Neuronal stem cell (in vitro differentiated cells): ENCODE data around the gene WDR38.

Source experiments
- DNase-seq: peaks from one replicate; pipeline ENCODE4 v3.0.0-alpha.2; 2013; ENCODE audit warnings: low spot score
- H2AFZ ChIP-seq: one replicate; pipeline ENCODE4 v1.6.1; 2013; ENCODE audit warnings: mild to moderate bottlenecking, low read length, inconsistent platforms
- H2AK5ac ChIP-seq: 2 replicates; pipeline ENCODE4 v1.6.1; 2013; ENCODE audit warnings: low read depth, mild to moderate bottlenecking, inconsistent platforms, low read length, moderate library complexity, mixed read lengths
- H2BK120ac ChIP-seq: 2 replicates; pipeline ENCODE4 v1.6.1; 2013; ENCODE audit warnings: low read depth, mild to moderate bottlenecking, inconsistent platforms, low read length, moderate library complexity, mixed read lengths
- H2BK12ac ChIP-seq: one replicate; pipeline ENCODE4 v1.6.1; 2013; ENCODE audit warnings: low read length, inconsistent platforms
- H2BK15ac ChIP-seq: 2 replicates; pipeline ENCODE4 v1.6.1; 2013; ENCODE audit warnings: mild to moderate bottlenecking, low read length, inconsistent platforms, mixed read lengths
- H2BK5ac ChIP-seq: one replicate; pipeline ENCODE4 v1.6.1; 2013; ENCODE audit warnings: inconsistent platforms, mild to moderate bottlenecking, low read length, moderate library complexity
- H3K14ac ChIP-seq: one replicate; pipeline ENCODE4 v1.6.1; 2013; ENCODE audit warnings: low read length, inconsistent platforms
- H3K18ac ChIP-seq: 2 replicates; pipeline ENCODE4 v1.6.1; 2013; ENCODE audit warnings: low read length, inconsistent platforms
- H3K23ac ChIP-seq: 2 replicates; pipeline ENCODE4 v1.6.1; 2013; ENCODE audit warnings: low read depth, mild to moderate bottlenecking, mixed read lengths, low read length, inconsistent platforms; ENCODE audit not compliant: poor library complexity
- H3K27ac ChIP-seq: replicated peaks from 3 replicates; pipeline ENCODE4 v1.5.1; 2013; ENCODE audit warnings: low read length, inconsistent platforms
- H3K27me3 ChIP-seq, 3 experiments: 2 replicates each; pipeline ENCODE4 v1.6.1; 2013; ENCODE audit warnings: low read length in 3 of 3, mild to moderate bottlenecking in 2 of 3, inconsistent platforms in 1 of 3, low read depth in 1 of 3, mixed read lengths in 1 of 3, moderate library complexity in 1 of 3; ENCODE audit not compliant: control insufficient read depth in 3 of 3, insufficient read depth in 3 of 3
- H3K36me3 ChIP-seq, 2 donors: replicated peaks in 1 of 2; 2 replicates each; pipeline ENCODE4 v1.6.1; 2013; ENCODE audit warnings: low read length in 2 of 2; ENCODE audit not compliant: control insufficient read depth in 2 of 2, insufficient read depth in 2 of 2
- H3K4ac ChIP-seq: 2 replicates; pipeline ENCODE4 v1.6.1; 2013; ENCODE audit warnings: inconsistent platforms, mild to moderate bottlenecking, low read length, moderate library complexity
- H3K4me1 ChIP-seq, 2 donors: 1 replicate in 1 of 2; 2 replicates in 1 of 2; pipeline ENCODE4 v1.6.1; 2013; ENCODE audit warnings: low read length in 2 of 2, low read depth in 1 of 2; ENCODE audit not compliant: control insufficient read depth in 2 of 2, insufficient read depth in 1 of 2
- H3K4me2 ChIP-seq: one replicate; pipeline ENCODE4 v1.6.1; 2013; ENCODE audit warnings: mild to moderate bottlenecking, low read length, inconsistent platforms; ENCODE audit not compliant: insufficient read depth, poor library complexity, severe bottlenecking
- H3K4me3 ChIP-seq, 2 donors: 2 replicates each; pipeline ENCODE4 v1.5.1; 2013; ENCODE audit warnings: low read length in 2 of 2, mild to moderate bottlenecking in 2 of 2, inconsistent platforms in 1 of 2, moderate library complexity in 1 of 2
- H3K79me1 ChIP-seq: one replicate; pipeline ENCODE4 v1.6.1; 2013; ENCODE audit warnings: low read depth, mild to moderate bottlenecking, inconsistent platforms, low read length, moderate library complexity
- H3K9ac ChIP-seq: one replicate; pipeline ENCODE4 v1.6.1; 2013; ENCODE audit warnings: mild to moderate bottlenecking, low read depth, low read length, inconsistent platforms; ENCODE audit not compliant: poor library complexity
- H3K9me3 ChIP-seq, 2 donors: replicated peaks in 1 of 2; 2 replicates each; pipeline versions ENCODE3 to v1.6.1; 2013; ENCODE audit warnings: low read length in 2 of 2, mild to moderate bottlenecking in 2 of 2, inconsistent platforms in 1 of 2, low read depth in 1 of 2, mixed read lengths in 1 of 2, moderate library complexity in 1 of 2; ENCODE audit not compliant: control insufficient read depth in 2 of 2, insufficient read depth in 1 of 2
- H4K8ac ChIP-seq: one replicate; pipeline ENCODE4 v1.6.1; 2013; ENCODE audit warnings: low read depth, mild to moderate bottlenecking, inconsistent platforms, low read length, moderate library complexity
- H4K91ac ChIP-seq: one replicate; pipeline ENCODE4 v1.6.1; 2013; ENCODE audit warnings: low read length, low read depth, mild to moderate bottlenecking, inconsistent platforms; ENCODE audit not compliant: poor library complexity
- WGBS, 2 donors: extraction: QIAGEN DNeasy Blood & Tissue Kit; methylation state at CpG; one replicate each; pipeline ENCODE4 v1.1.7; 2013; ENCODE audit warnings: missing lambda C conversion rate in 2 of 2, mixed read lengths in 1 of 2; ENCODE audit not compliant: insufficient read length in 2 of 2, insufficient replicate concordance in 1 of 2; ENCODE audit errors: extremely low coverage in 2 of 2; 5-methylcytosine and 5-hydroxymethylcytosine counted together

The WDR38 gene

GRCh38 chr9:124809211-124809610 lies 44.0 kb upstream of the WDR38 start:
- Histone ChIP-seq H3K4me2 (no peak overlapping the region), H4K8ac (no peak overlapping the region), H3K18ac (no peak overlapping the region), H2BK12ac (no peak overlapping the region), H3K4me3 (no peak overlapping the region), H2BK120ac (no peak overlapping the region), H2AK5ac (no peak overlapping the region), H3K9ac (no peak overlapping the region), H2AFZ (no peak overlapping the region), H3K79me1 (no peaks in the 10 kb centered on the region), H3K4me1 (peaks cover 21 to 28% of the 10 kb centered on the region in 2 donors), H3K36me3 (no peaks in the 10 kb centered on the region), H3K14ac (no peak overlapping the region), H2BK5ac (no peak overlapping the region), H3K27me3 (no peaks in the 10 kb centered on the region), H3K9me3 (peaks cover 0 to 5% of the 10 kb centered on the region in 2 donors), H4K91ac (no peak overlapping the region), H3K4ac (no peak overlapping the region), H3K27ac (no peak overlapping the region), H3K23ac (no peak overlapping the region), H2BK15ac (no peak overlapping the region)
- no CpG with 5 or more reads among the region's 6 CpGs for WGBS, 2 donors
- DNase-seq: no peak

- H3K14ac ChIP-seq: no peak overlapping the region
- no peak for DNase-seq
- H3K18ac ChIP-seq: peak overlapping the region; percentile 90
- H3K4me3 ChIP-seq: peak overlapping the region in 1 of 2 donors; percentile 13
- H3K36me3 ChIP-seq: no peaks in the 10 kb centered on the region
- peak overlapping the region; percentile 34 for H3K9ac ChIP-seq
- H2BK15ac ChIP-seq: peak overlapping the region; percentile 96
- H3K4ac ChIP-seq: peak overlapping the region; percentile 99
- H4K91ac ChIP-seq: peak overlapping the region; percentile 75
- H3K23ac ChIP-seq: peak overlapping the region; percentile 98
- no peak overlapping the region for H3K27ac ChIP-seq
- H2AK5ac ChIP-seq: peak overlapping the region; percentile 99
- H3K4me2 ChIP-seq: no peak overlapping the region
- H3K9me3 ChIP-seq: peaks cover 0 to 5% of the 10 kb centered on the region in 2 donors
- H2BK120ac ChIP-seq: peak overlapping the region; percentile 97
- peaks cover 21 to 28% of the 10 kb centered on the region in 2 donors for H3K4me1 ChIP-seq
- no peaks in the 10 kb centered on the region for H3K27me3 ChIP-seq
- no peaks in the 10 kb centered on the region for H3K79me1 ChIP-seq
- peak overlapping the region; percentile 99 for H2BK12ac ChIP-seq
- WGBS, 2 donors: no CpG with 5 or more reads among the region's 60 CpGs
- H2AFZ ChIP-seq: peak overlapping the region; percentile 81
- peak overlapping the region; percentile 4 for H2BK5ac ChIP-seq
- peak overlapping the region; percentile 87 for H4K8ac ChIP-seq
Measured at GRCh38 chr9:124809741-124810500, 43.3 kb upstream of the WDR38 start.

DNA sequence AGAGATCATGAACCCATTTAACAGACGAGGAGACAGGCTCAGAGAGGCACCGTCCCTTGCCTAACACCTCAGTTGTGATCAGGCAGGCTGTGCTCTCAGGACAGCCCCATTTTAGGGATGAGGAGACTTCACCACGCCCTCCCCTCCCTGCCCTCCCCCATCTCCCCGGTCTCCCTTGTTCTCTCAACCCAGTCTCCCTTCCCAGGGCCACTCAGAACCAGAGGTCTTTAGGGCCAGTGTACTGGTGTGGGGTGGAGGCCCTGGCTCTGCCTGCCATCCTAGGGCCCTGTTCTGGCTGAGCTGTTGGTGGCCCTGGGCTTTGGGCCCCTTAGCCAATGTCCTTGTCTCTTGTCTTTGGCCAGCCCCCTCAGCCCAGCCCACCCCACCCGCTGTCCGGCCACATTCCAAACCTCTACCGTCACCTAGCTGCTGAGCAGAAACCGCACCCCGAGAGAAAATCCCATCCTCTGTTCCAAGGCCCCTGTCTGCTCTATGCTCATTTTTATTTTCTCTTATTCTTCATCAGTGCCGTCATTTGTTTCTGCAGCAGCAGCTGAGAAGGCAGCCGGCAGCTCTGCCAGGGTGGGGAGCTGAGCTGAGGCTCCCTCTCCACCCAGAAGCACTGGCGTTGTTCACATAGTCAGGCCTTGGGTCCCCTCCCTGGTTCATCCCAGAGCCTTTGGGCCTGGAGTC lies 42.5 kb upstream of the WDR38 start:
- no peak overlapping the region for H3K4ac ChIP-seq
- peak overlapping the region; percentile 1 for H3K9ac ChIP-seq
- peak overlapping the region; percentile 99 for H2BK12ac ChIP-seq
- H3K14ac ChIP-seq: peak overlapping the region; percentile 73
- peak overlapping the region; percentile 99 for H2AK5ac ChIP-seq
- peaks cover 21 to 28% of the 10 kb centered on the region in 2 donors for H3K4me1 ChIP-seq
- WGBS, 2 donors: no CpG with 5 or more reads among the region's 12 CpGs
- no peaks in the 10 kb centered on the region for H3K36me3 ChIP-seq
- H4K8ac ChIP-seq: no peak overlapping the region
- H3K79me1 ChIP-seq: no peaks in the 10 kb centered on the region
- H3K4me2 ChIP-seq: no peak overlapping the region
- H4K91ac ChIP-seq: peak overlapping the region; percentile 74
- H2BK5ac ChIP-seq: peak overlapping the region; percentile 4
- H3K27me3 ChIP-seq: no peaks in the 10 kb centered on the region
- peak overlapping the region; percentile 8 for H3K27ac ChIP-seq
- H2BK120ac ChIP-seq: peak overlapping the region; percentile 97
- H3K4me3 ChIP-seq: peak overlapping the region in 1 of 2 donors; percentile 9
- H2AFZ ChIP-seq: peak overlapping the region; percentile 81
- H2BK15ac ChIP-seq: peak overlapping the region; percentile 96
- peak; percentile 54 for DNase-seq
- peak overlapping the region; percentile 90 for H3K18ac ChIP-seq
- peak overlapping the region; percentile 98 for H3K23ac ChIP-seq
- H3K9me3 ChIP-seq: peaks cover 0 to 5% of the 10 kb centered on the region in 2 donors

GRCh38 chr9:124812441-124812876 lies 40.8 kb upstream of the WDR38 start:
- no peak overlapping the region for H3K4ac ChIP-seq
- no peak overlapping the region for H4K91ac ChIP-seq
- no peak overlapping the region for H3K4me3 ChIP-seq
- H3K14ac ChIP-seq: no peak overlapping the region
- no peak overlapping the region for H2AK5ac ChIP-seq
- H2BK5ac ChIP-seq: no peak overlapping the region
- no peak overlapping the region for H2BK120ac ChIP-seq
- H3K27me3 ChIP-seq: peaks cover 0 to 3% (median 0%) of the 10 kb centered on the region in 3 experiments
- H3K18ac ChIP-seq: no peak overlapping the region
- no CpG with 5 or more reads among the region's 6 CpGs for WGBS, 2 donors
- peak; percentile 32 for DNase-seq
- no peaks in the 10 kb centered on the region for H3K36me3 ChIP-seq
- H2BK15ac ChIP-seq: no peak overlapping the region
- H3K23ac ChIP-seq: no peak overlapping the region
- no peaks in the 10 kb centered on the region for H3K79me1 ChIP-seq
- H3K27ac ChIP-seq: peak overlapping the region; percentile 78
- H2BK12ac ChIP-seq: no peak overlapping the region
- peaks cover 0 to 5% of the 10 kb centered on the region in 2 donors for H3K9me3 ChIP-seq
- no peak overlapping the region for H4K8ac ChIP-seq
- peaks cover 21 to 28% of the 10 kb centered on the region in 2 donors for H3K4me1 ChIP-seq
- H3K4me2 ChIP-seq: no peak overlapping the region
- H3K9ac ChIP-seq: no peak overlapping the region
- peak overlapping the region; percentile 66 for H2AFZ ChIP-seq
